ENCODE data around the gene IQCH. TPM values are rescaled to one million over a fixed set of nuclear protein-coding genes. Genes with fewer than 3 reads are reported as not detected.
"Not testable (repeated sequence)": the region's sequence is repeated elsewhere in the genome, so short reads cannot be mapped to it uniquely, and the experiment has no call there.

The IQCH gene
- total RNA-seq, 2 experiments from 2014 or later = 1.2 to 2.2 TPM

DNA sequence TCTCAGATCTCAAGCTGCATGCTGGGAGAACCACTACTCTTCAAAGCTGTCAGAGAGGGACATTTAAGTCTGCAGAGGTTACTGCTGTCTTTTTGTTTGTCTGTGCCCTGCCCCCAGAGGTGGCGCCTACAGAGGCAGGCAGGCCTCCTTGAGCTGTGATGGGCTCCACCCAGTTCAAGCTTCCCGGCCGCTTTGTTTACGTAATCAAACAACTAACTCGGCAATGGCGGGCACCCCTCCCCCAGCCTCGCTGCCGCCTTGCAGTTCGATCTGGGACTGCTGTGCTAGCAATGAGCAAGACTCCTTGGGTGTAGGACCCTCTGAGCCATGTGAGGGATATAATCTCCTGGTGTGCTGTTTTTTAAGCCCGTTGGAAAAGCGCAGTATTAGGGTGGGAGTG lies 199.1 kb downstream of the IQCH start:
- ATAC-seq (ENCODE audit: low read depth); H3K27me3 Mint-ChIP-seq; H3K4me3 Mint-ChIP-seq; POLR2A ChIA-PET; H3K36me3 Mint-ChIP-seq; DNase-seq; H3K4me1 Mint-ChIP-seq; H3K27ac Mint-ChIP-seq; H3K9me3 Mint-ChIP-seq: not testable (repeated sequence)

DNA sequence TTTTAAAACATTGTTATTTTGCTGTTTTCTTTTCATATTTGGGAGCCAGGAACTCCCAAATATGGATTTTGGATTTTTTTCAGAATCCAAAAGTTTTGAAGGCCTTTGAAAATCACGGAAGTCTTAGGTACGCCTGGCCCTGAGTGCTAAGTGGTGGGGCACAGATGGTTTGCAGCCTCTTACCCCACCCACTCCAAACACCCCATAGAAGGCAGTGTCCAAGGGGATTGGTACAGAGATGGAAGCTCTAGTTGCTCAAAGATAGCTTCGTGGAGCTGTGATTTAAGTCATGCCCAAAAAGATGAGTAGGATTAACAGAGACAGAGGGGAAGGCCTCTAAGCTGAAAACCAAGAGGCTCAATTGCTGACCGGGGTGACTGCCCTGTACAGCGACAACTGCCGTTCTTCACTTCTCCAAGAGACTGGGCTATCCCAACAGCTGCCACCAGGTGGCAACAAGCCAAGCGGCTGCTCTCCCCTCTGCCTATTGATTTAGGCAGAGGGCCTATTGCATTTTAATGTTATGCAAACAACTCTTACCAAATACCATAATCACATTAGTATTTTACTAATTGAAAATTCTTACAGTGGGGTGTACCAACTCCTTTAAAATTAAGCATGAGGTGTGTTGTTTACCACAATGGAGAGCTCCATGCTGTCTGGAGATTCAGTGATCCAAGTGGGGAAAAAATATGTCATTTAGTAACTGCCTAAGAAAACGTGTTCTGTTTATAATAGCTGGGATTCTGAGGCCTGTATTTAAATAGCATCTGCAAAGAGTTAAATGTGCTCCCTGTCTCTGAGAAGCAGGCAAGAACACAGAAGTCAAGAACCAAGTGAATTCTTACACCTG lies 202.3 kb downstream of the IQCH start:
- Mint-ChIP-seq H3K9me3 (no peaks in the 10 kb centered on the region), H3K36me3 (peaks cover 2% of the 10 kb centered on the region), H3K4me1 (peaks cover 3% of the 10 kb centered on the region), H3K4me3 (no peak overlapping the region), H3K27ac (no peak overlapping the region), H3K27me3 (no peaks in the 10 kb centered on the region)
- POLR2A ChIA-PET = no interaction called here
- ATAC-seq (ENCODE audit: low read depth) = peak; percentile 82
- DNase-seq = peak; percentile 84

DNA sequence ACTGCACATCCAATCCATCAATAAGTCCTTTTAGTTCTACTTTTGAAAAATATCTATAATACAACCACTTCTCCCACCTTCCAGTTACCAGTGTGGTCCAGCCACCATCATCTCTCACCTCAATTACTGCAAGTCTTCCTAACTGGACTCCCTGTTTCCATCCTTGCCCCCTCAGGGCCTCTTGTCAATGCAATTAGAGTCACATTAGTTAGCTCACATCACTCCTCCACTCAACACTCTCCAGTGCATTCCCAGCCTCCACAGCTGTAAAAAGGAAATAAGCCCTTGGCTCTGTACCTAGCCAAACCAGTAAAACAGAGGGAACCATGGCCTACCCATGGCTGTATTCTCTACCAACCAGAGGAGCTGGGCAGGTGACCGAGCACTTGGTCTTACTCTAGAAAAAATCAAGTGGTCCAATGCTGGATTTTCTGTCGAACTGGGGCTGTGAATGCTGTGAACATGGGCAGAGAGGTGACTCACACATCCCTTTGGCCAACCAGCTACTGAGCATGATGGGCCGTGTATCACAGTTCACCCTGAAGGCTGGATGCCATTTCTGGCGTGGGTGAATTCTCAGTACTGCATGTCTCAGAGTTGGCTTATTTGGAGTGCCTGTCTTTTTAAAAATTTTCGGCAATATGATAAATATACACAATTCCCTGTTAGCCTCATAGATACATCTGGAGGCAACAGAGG lies 203.9 kb downstream of the IQCH start:
- Mint-ChIP-seq H3K27me3 (no peaks in the 10 kb centered on the region), H3K9me3 (no peaks in the 10 kb centered on the region), H3K4me1 (peaks cover 3% of the 10 kb centered on the region), H3K4me3 (no peak overlapping the region), H3K27ac (no peak overlapping the region), H3K36me3 (peaks cover 2% of the 10 kb centered on the region)
- ATAC-seq (ENCODE audit: low read depth) = no peak
- POLR2A ChIA-PET = no interaction called here
- DNase-seq = no peak

DNA sequence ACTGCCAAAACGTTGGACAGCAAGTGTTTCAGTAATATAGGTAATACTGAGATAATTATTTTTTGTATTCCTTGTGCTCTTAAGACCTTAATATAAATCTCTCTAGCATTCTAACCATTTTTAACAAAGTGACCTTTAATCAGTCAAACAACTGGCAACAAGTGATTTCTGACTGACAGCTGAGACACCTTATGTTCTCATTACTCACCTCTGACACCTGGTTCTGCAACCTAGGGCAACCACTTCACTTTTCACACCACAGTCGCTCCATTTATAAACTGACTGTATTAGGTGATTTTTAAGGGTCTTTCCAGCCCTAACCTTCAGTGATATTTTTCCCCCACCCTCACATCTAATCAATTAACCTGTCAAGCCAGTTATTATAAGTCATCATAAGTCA lies 205.9 kb downstream of the IQCH start:
- POLR2A ChIA-PET = no interaction called here
- ATAC-seq (ENCODE audit: low read depth) = no peak

DNA sequence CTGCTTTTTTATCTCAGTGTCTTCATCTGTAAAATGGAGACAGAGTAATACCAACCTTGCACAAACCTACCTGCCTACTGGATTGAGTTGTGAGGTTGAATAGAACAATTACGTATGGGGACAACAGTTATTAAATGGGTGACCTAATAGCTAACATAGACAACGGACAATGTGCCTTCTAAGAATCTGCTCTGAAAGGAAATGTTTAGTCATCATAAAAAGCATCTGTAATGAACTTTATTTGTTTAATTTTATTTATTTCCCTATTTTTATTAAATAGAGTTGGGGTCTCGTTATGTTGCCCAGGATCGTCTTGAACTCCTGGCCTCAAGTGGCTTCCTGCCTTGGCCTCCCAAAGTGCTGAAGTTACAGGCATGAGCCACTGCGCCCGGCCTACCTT lies 207.1 kb downstream of the IQCH start:
- ATAC-seq (ENCODE audit: low read depth) (no peak), DNase-seq (no peak)
- Mint-ChIP-seq H3K9me3 (no peaks in the 10 kb centered on the region), H3K36me3 (no peaks in the 10 kb centered on the region), H3K27ac (no peak overlapping the region), H3K27me3 (no peaks in the 10 kb centered on the region), H3K4me1 (peaks cover under 1% of the 10 kb centered on the region), H3K4me3 (no peak overlapping the region)
- POLR2A ChIA-PET = no interaction called here

More for the DNA sequence above, 205.9 kb downstream of the IQCH start:
- Mint-ChIP-seq H3K36me3 (no peaks in the 10 kb centered on the region), H3K27me3 (no peaks in the 10 kb centered on the region), H3K4me1 (peaks cover 3% of the 10 kb centered on the region), H3K27ac (no peak overlapping the region), H3K4me3 (no peak overlapping the region), H3K9me3 (no peaks in the 10 kb centered on the region)
- DNase-seq = no peak

DNA sequence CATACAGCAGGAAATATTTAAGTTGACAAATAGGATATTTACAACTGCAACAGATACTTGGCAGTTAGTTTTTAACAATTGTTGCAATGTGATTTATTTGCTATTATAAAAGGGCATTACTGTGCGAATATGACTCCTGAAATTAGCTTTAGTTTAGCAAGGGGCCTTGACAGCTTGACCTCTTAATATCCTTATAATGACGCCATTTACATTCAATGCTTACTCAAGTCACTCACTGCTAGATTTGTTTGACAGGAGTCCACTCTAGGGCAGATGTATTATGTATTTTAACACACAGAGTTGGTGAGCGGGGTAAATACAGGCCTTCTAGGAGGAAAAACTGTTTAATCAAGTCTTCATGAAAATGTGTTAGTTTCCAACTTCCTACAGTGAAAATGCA lies 208.3 kb downstream of the IQCH start:
- Mint-ChIP-seq H3K27me3 (no peaks in the 10 kb centered on the region), H3K4me3 (no peak overlapping the region), H3K27ac (no peak overlapping the region), H3K9me3 (no peaks in the 10 kb centered on the region), H3K36me3 (no peaks in the 10 kb centered on the region), H3K4me1 (no peaks in the 10 kb centered on the region)
- ATAC-seq (ENCODE audit: low read depth) = no peak
- no peak for DNase-seq
- POLR2A ChIA-PET = no interaction called here

DNA sequence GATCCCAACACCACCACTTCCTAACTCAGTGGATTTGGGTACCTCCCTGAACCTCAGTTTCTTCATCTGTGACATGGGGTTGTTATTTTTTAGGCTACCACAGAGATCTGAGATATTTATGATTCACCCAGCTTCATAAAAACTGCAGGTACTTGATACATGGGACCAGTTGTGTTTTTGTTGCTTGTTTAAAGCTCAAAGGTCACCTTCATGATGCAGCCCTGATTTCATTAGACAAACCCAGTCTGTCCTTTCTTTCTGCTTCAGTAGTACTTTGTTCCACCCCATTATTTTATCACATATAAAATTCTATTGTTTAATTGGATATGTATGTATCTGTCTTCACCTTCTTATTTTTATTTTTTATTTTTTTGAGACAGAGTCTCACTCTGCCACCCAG lies 208.9 kb downstream of the IQCH start:
- Mint-ChIP-seq H3K27ac (no peak overlapping the region), H3K4me1 (no peaks in the 10 kb centered on the region), H3K9me3 (no peaks in the 10 kb centered on the region), H3K27me3 (no peaks in the 10 kb centered on the region), H3K4me3 (no peak overlapping the region), H3K36me3 (no peaks in the 10 kb centered on the region)
- DNase-seq = no peak
- POLR2A ChIA-PET = no interaction called here
- no peak for ATAC-seq (ENCODE audit: low read depth)

DNA sequence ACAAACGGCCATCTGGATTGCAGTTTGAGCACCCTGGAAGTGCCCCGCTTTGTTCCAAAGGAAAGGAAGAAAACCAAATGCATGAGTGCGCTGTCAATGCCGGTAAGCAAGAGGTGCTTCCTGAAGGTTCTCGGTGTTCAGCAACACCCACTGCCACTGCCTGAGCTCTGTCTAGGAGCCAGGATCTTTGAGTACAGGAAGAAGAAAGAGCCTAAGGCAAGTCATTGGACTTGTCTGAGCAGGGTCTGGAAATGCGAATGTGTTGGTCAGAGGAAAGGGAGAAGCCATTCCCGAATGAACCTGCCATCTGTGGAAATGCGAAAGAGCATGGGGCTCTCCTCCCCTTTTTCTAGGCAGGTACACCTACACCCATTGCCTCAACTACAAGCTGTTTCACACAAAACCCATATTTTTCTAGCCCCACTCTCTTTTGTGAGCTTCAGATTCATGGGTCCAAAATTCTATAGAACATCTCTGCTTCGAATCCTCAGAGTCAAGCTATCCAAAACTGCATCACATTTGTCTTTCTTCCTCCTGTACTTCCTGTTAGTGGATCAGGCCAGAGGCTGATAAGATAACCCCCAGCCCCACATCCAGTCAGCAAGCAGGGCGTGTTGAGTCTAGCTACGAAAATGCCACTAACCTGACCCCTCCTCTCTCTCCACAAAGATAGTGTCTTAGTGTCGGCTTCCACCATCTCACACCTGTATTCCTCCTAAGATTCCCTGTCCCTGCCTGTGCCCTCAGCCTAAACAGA lies 210.8 kb downstream of the IQCH start:
- H3K4me3 Mint-ChIP-seq = no peak overlapping the region
- POLR2A ChIA-PET = no interaction called here
- H3K36me3 Mint-ChIP-seq = no peaks in the 10 kb centered on the region
- H3K27me3 Mint-ChIP-seq = no peaks in the 10 kb centered on the region
- ATAC-seq (ENCODE audit: low read depth) (no peak), DNase-seq (no peak)
- H3K9me3 Mint-ChIP-seq = no peaks in the 10 kb centered on the region
- H3K27ac Mint-ChIP-seq = no peak overlapping the region
- no peaks in the 10 kb centered on the region for H3K4me1 Mint-ChIP-seq

DNA sequence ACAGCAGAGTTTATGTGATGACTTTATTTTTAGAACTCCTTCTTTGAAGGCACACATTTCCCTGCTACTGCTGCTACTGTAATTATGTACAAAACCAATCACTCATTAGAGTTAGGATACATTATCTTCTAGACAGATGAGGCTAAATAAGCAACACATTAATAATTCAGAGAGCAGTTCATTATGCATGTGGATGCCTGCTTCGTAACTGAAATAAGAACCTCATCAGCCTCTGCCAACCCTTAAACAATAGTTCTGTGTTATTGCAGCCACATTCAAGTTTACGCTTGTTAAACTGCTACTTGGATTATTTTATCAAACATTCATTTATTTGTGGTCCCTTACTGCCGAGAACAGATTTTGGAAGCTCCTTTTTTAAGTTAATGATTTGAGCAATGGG lies 213.8 kb downstream of the IQCH start:
- H3K9me3 Mint-ChIP-seq = no peaks in the 10 kb centered on the region

DNA sequence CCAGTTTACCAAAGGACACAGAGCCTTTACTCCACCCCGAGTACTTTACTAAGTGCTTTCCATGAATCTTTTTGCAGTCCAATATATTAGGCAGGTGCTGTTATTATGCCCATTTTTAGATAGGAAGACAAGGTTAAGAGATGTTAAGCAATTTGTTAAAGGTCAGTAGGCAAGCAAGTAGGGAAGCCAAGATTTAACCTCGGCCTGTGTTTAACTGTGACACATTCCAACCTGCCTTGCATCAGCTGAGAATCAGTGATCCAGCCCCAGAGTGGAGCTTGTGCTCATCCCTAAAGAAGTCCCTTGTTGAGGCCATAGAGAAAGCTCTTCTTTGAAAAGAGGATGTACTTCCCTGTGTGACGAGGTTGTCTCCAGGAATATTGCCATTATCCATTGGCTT lies 215.1 kb downstream of the IQCH start:
- no peaks in the 10 kb centered on the region for H3K4me1 Mint-ChIP-seq
- ATAC-seq (ENCODE audit: low read depth) (no peak), DNase-seq (no peak)
- no peak overlapping the region for H3K27ac Mint-ChIP-seq
- no peaks in the 10 kb centered on the region for H3K9me3 Mint-ChIP-seq
- no peak overlapping the region for H3K4me3 Mint-ChIP-seq
- H3K36me3 Mint-ChIP-seq = no peaks in the 10 kb centered on the region
- POLR2A ChIA-PET = no interaction called here
- H3K27me3 Mint-ChIP-seq = no peaks in the 10 kb centered on the region

More for the DNA sequence above, 213.8 kb downstream of the IQCH start:
- POLR2A ChIA-PET = no interaction called here
- Mint-ChIP-seq H3K27me3 (no peaks in the 10 kb centered on the region), H3K4me3 (no peak overlapping the region), H3K36me3 (no peaks in the 10 kb centered on the region), H3K4me1 (no peaks in the 10 kb centered on the region), H3K27ac (no peak overlapping the region)
- ATAC-seq (ENCODE audit: low read depth) = no peak
- no peak for DNase-seq

DNA sequence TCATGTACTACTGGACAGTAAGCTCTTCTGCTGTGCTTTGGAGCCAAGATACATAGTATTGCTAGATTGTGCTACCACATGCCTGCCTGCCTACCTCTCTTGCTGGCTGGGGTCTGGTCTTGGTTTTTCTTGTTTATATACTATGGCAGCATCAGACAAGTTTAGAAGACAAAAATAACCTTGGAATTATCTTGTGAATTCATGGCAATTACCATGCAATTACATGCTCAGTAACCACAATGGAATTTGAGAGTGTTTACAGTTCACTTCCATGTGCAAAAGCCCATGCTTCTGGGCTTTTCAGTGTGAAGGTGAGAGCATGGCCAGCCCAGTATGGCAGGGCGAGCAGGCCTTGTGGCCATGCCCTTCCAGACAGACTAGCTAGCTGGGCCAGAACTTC lies 218.4 kb downstream of the IQCH start:
- no peak overlapping the region for H3K27ac Mint-ChIP-seq
- no peak for DNase-seq
- no peaks in the 10 kb centered on the region for H3K36me3 Mint-ChIP-seq
- H3K9me3 Mint-ChIP-seq = no peaks in the 10 kb centered on the region
- no peaks in the 10 kb centered on the region for H3K4me1 Mint-ChIP-seq
- no peaks in the 10 kb centered on the region for H3K27me3 Mint-ChIP-seq
- ATAC-seq (ENCODE audit: low read depth) = no peak
- H3K4me3 Mint-ChIP-seq = no peak overlapping the region
- POLR2A ChIA-PET = no interaction called here

DNA sequence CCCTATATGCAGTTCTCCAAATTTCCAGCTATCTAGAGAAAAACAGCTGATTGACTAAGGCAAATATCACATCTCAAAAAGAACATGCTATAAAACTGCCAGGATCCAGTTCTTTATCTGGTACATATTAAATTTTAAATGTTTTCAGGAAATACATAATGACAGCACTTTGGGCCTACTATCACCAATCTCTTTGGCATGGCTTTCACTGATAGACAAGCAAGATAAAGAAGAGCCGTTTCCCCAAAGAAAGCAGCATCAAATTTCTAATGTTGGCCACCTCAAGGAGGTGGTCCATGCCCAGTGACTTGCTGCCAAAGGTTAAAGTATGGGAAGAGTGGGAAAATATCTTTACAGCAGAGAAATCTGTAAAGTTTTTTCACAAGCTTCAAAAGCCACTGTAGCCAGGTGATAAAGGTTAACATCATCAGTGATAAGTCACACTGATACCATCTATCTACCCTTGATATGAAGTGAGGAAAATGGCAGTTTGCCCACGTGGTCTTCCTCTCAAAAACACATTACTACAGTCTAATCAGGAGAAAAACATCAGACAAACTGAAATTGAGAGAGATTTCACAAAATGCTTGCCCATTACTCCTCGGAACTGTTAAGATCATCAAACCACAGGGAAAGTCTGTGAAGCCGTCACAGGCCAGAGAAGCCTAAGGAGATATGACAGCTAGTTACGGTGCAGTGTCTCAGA lies 220.0 kb downstream of the IQCH start:
- no peak overlapping the region for H3K4me3 Mint-ChIP-seq
- H3K36me3 Mint-ChIP-seq = no peaks in the 10 kb centered on the region
- no peaks in the 10 kb centered on the region for H3K9me3 Mint-ChIP-seq
- no peak for ATAC-seq (ENCODE audit: low read depth)
- H3K4me1 Mint-ChIP-seq = no peaks in the 10 kb centered on the region
- no peaks in the 10 kb centered on the region for H3K27me3 Mint-ChIP-seq
- DNase-seq = no peak
- H3K27ac Mint-ChIP-seq = no peak overlapping the region
- POLR2A ChIA-PET = no interaction called here

DNA sequence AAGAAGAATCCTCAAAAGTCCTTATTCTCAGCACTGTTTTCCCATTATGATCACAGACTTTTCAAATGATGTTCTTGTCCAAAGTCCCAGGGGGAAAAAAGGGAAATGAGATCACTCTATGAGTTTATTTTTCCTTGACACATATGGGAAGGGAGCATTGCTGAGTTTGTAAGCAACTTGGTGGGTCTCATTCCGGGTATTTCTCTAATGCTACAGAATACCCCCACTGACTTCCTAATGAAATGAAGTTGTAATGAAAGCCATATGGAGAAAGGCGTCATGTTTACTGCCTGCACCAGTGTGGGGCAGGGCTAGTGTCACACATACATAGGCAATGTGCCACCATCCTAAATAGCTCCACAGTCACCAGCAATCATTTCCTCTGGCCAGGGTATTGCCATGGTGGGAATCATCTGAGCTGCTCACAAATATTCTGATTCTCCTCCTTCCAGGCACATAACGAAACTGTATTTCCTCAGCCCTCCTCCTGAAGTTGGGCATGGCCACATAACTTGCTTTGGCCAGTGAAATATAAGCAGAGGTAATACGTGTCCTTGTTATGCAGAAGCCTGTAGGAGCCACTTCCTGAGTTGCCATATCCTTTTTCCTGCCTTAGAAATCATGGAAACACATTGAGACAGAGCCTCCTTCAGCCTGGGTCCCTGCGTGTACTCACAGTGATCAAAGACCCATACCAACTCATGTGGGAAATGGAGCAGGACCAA lies 225.4 kb downstream of the IQCH start:
- ATAC-seq (ENCODE audit: low read depth) = no peak
- no peak overlapping the region for H3K27ac Mint-ChIP-seq

More for the DNA sequence above, 225.4 kb downstream of the IQCH start:
- POLR2A ChIA-PET = no interaction called here
- H3K36me3 Mint-ChIP-seq = peaks cover 4% of the 10 kb centered on the region
- H3K9me3 Mint-ChIP-seq = peaks cover 5% of the 10 kb centered on the region
- DNase-seq = no peak
- no peak overlapping the region for H3K4me3 Mint-ChIP-seq
- no peaks in the 10 kb centered on the region for H3K27me3 Mint-ChIP-seq
- H3K4me1 Mint-ChIP-seq = peaks cover 3% of the 10 kb centered on the region
